GM19099 (cell line): ENCODE measurements around the gene P3H2.

Source experiments
- POLR2A ChIP-seq: IDR thresholded peaks from 3 replicates; pipeline ENCODE4 v1.6.1; 2011; ENCODE audit warnings: low read depth; ENCODE audit not compliant: insufficient read length; ENCODE audit errors: extremely low read depth

Gene P3H2

DNA sequence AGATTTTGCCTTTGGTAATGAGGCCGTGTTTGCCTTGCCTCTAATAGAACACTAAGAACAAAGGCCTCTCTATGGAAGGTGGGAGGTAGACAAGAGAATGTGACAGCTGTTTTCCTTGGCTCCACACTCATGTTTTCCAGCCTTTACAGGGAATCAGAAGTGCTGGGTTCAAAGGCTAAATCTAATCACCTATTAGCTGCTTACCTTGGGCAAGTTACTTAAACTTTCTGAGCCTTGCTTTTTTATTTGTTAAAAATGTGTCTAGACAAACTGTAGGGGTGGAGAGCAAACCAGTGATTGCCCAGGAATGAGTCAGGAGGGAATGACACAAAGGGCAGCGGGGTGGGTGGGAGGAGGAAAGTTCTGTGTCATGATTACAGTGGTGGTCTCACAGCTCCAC lies 179.0 kb downstream of the P3H2 start:
- TF ChIP-seq POLR2A: no peak

- TF ChIP-seq POLR2A: no peak
Measured at GRCh38 chr3:189941125-189941524, 179.6 kb downstream of the P3H2 start.

DNA sequence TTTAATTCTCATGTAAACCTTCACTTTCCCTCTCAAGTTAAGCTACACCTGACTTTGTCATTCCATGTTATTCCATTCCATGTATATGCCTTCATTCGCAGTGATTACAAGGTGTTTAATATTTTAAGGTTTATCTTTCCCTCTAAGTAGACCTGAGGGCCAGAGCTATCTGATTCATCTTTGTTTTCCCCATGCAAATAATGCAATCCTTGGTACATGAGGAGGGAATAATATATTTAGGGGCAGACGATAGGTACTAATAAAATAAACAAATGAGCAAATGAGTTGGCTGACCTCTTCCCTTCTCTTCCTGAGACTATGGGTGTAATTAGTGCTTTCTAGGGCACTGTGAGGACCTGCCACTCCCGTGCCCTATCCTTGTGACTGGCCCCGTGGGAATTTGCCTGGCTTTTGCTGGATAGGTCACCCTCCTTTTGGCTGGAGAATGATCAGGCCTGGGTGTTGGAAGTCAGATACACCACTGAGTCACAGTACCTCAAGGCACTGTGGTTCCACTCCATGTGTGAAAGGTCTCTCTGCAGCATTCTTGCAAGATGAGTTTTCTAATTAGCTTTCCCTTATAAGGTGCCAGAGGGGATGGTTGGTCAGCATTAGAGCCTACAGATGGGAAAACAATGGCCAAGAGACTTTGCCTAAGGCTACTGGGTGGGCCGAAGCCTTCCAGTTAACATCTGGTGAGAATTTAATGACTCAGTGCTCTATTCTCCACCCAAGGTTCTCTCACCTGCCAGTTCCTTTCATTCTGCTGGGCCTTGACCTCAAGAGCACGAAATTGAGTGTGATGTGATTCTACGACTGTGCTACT lies 183.2 kb downstream of the P3H2 start:
- no peak for TF ChIP-seq POLR2A

DNA sequence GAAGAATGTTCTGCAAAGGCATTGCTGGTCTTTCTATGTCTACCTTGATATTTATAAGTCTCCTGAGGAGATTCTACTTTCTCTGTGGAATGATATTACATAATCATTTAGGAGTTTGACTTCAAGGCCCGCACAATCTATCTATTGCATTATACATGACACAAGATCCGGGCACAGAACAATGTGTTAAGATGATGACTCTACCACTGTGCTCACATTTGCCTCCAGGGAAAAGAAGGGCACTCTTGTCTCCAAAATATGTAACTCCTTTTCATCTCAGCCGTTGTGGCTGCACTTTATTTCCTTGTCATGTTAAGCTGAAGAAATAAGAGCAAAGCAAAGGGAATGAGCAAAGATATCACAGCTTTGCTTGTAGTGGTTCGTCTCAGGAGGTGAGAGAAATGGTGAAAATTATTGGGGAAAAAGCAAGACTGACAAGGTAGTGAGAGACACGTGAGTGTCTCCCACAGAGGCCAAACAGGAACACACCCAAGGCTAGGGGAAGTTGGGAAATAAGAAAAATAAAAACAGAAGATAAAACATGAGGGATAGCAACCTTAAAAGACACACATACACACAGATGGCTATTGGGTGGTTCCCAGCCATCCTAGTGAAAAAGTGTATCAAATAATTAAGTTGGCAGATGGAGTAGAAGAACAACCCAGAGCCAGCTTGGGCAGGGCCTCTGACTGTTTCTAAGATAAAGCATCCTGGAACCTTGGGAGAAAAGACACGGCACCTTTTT lies 184.3 kb downstream of the P3H2 start:
- TF ChIP-seq POLR2A: no peak

- no peak for TF ChIP-seq POLR2A
Measured at GRCh38 chr3:189927975-189928895, 192.5 kb downstream of the P3H2 start.

GRCh38 chr3:189921770-189922169 lies 198.9 kb downstream of the P3H2 start:
- no peak for TF ChIP-seq POLR2A

GRCh38 chr3:189914799-189915198 lies 205.9 kb downstream of the P3H2 start:
- TF ChIP-seq POLR2A: no peak

DNA sequence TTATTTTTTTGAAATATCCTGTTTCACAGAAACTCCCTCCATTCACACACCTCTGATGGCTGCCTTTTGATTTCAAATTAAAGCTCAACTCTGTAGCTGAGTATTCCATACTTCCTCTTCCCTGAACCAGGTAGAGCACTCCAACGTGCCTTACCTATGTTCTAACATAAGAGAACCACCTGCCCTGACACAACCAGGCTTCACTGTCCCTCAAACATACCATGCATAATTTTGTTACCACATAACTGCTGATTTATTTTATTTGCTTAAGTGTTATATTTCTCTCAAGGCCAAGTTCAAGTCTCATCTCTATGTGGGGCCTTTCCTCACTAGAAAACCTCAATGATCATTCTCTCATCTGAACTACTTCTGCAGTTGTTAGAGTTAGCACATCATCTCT lies 209.7 kb downstream of the P3H2 start:
- no peak for TF ChIP-seq POLR2A

GRCh38 chr3:189909573-189909972 lies 211.1 kb downstream of the P3H2 start:
- no peak for TF ChIP-seq POLR2A

DNA sequence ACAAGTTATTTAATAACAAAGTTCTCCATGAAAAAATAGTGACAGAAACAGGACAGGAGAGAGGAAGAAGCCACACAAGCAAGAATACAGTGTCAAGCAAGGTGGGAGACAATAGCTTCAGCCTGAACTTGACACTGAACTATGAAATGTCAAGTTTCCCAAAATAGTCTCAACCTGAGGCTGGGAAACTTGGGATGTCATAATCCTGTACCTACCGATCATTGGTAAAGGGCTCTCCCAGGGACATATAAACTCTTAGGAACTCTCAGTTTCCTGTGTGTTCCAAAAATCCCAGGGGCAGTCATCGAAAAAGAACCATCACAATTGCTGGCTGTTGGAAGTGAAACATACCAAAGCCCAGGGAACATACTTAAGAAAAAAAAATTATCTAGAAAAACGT lies 211.6 kb downstream of the P3H2 start:
- no peak for TF ChIP-seq POLR2A

DNA sequence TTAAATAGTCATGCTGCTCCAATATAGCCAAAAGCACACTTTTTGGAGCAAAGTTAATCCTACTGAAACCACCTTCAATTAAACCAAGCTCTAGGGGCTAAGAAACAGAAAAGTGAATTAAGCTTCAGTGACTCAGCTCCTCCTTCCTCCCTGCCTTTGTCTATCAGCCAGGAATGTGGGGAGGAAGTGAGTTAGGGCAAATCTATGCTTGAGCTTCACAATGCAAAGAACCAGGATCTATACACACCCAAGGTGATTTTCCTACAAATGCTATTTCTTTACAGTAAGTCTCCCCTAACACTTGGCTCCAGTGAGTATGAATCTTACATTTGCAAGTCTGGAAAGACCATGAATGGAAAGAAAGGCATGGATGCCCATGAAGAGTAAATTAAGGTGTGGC lies 212.1 kb downstream of the P3H2 start:
- TF ChIP-seq POLR2A: no peak

GRCh38 chr3:189907803-189908202 lies 212.9 kb downstream of the P3H2 start:
- no peak for TF ChIP-seq POLR2A
